Stimulated activated naive CD8-positive, alpha-beta T cell treated with anti-CD3 and anti-CD28 coated beads, Interleukin-15, amount 100 ng/mL, for 72 hours (primary cell): Measurements from ENCODE around the gene ERC2.

ENCODE experiments used
- ATAC-seq: fragments of 150-1000 bp; cut with Tn5 transposase; 2 replicates; pipeline ENCODE4 v1.10.0; 2021; ENCODE audit warnings: mild to moderate bottlenecking, moderate library complexity
- DNase-seq, 2 donors: peaks; one replicate each; pipeline ENCODE4 v3.0.0; 2021 to 2022
- H3K27ac Mint-ChIP-seq, 2 donors: one replicate each; pipeline ENCODE4 v1.8.0; 2022; ENCODE audit warnings: mild to moderate bottlenecking in 2 of 2, mixed read lengths in 2 of 2, moderate library complexity in 2 of 2
- H3K27me3 Mint-ChIP-seq: one replicate; pipeline ENCODE4 v1.8.0; 2022; ENCODE audit warnings: mixed read lengths
- H3K4me1 Mint-ChIP-seq: one replicate; pipeline ENCODE4 v1.8.0; 2022; ENCODE audit warnings: mild to moderate bottlenecking, mixed read lengths
- H3K4me3 Mint-ChIP-seq, 2 donors: one replicate each; pipeline ENCODE4 v1.8.0; 2022; ENCODE audit warnings: mild to moderate bottlenecking in 2 of 2, mixed read lengths in 2 of 2, moderate library complexity in 1 of 2
- H3K9me3 Mint-ChIP-seq, 2 donors: one replicate each; pipeline ENCODE4 v1.8.0; 2022; ENCODE audit warnings: mixed read lengths in 2 of 2

Gene ERC2

GRCh38 chr3:55647670-55648069, 820.6 kb downstream of the ERC2 start:
- H3K27ac Mint-ChIP-seq: no peak overlapping the region
- no peaks in the 10 kb centered on the region for H3K27me3 Mint-ChIP-seq
- H3K9me3 Mint-ChIP-seq: no peaks in the 10 kb centered on the region
- H3K4me1 Mint-ChIP-seq: no peaks in the 10 kb centered on the region
- H3K4me3 Mint-ChIP-seq: no peak overlapping the region
- DNase-seq: no peak
- ATAC-seq: no peak

- H3K9me3 Mint-ChIP-seq: no peaks in the 10 kb centered on the region
- DNase-seq (no peak), ATAC-seq (no peak)
- no peaks in the 10 kb centered on the region for H3K27me3 Mint-ChIP-seq
- no peak overlapping the region for H3K27ac Mint-ChIP-seq
- no peak overlapping the region for H3K4me3 Mint-ChIP-seq
- H3K4me1 Mint-ChIP-seq: no peaks in the 10 kb centered on the region
These were observed 821.2 kb downstream of the ERC2 start for GRCh38 chr3:55647063-55647462.

- Mint-ChIP-seq H3K27ac (no peak overlapping the region), H3K9me3 (no peaks in the 10 kb centered on the region), H3K4me3 (no peak overlapping the region), H3K27me3 (no peaks in the 10 kb centered on the region), H3K4me1 (no peaks in the 10 kb centered on the region)
- no peak for DNase-seq
- ATAC-seq: no peak
These were observed 822.1 kb downstream of the ERC2 start for GRCh38 chr3:55646121-55646520.

- no peaks in the 10 kb centered on the region for H3K4me1 Mint-ChIP-seq
- ATAC-seq (no peak), DNase-seq (no peak)
- no peak overlapping the region for H3K4me3 Mint-ChIP-seq
- H3K9me3 Mint-ChIP-seq: no peaks in the 10 kb centered on the region
- no peak overlapping the region for H3K27ac Mint-ChIP-seq
- no peaks in the 10 kb centered on the region for H3K27me3 Mint-ChIP-seq
These were observed 822.8 kb downstream of the ERC2 start for GRCh38 chr3:55645422-55645821.

GRCh38 chr3:55643283-55643682, 825.0 kb downstream of the ERC2 start:
- Mint-ChIP-seq H3K27ac (no peak overlapping the region), H3K9me3 (peaks cover 0 to under 1% of the 10 kb centered on the region in 2 donors), H3K4me3 (no peak overlapping the region), H3K27me3 (peaks cover 5% of the 10 kb centered on the region), H3K4me1 (peaks cover 15% of the 10 kb centered on the region)
- ATAC-seq (no peak), DNase-seq (no peak)

- no peak for ATAC-seq
- Mint-ChIP-seq H3K27me3 (peaks cover 5% of the 10 kb centered on the region), H3K4me3 (no peak overlapping the region), H3K27ac (no peak overlapping the region), H3K9me3 (peaks cover 0 to 6% of the 10 kb centered on the region in 2 donors), H3K4me1 (peaks cover 15% of the 10 kb centered on the region)
- DNase-seq: no peak
These were observed 826.3 kb downstream of the ERC2 start for GRCh38 chr3:55641964-55642363.

- no peak for DNase-seq
- peak; percentile 78 for ATAC-seq
- Mint-ChIP-seq H3K4me3 (peak overlapping the region; percentile 48), H3K4me1 (peaks cover 15% of the 10 kb centered on the region), H3K9me3 (peaks cover 0 to 6% of the 10 kb centered on the region in 2 donors), H3K27me3 (peaks cover 5% of the 10 kb centered on the region), H3K27ac (peak overlapping the region in 1 of 2 donors; percentile 54)
These were observed 828.1 kb downstream of the ERC2 start for GRCh38 chr3:55639896-55640765.

- Mint-ChIP-seq H3K27ac (no peak overlapping the region), H3K4me3 (peak overlapping the region; percentile 10 to 30), H3K27me3 (peaks cover 5% of the 10 kb centered on the region), H3K4me1 (peaks cover 15% of the 10 kb centered on the region), H3K9me3 (peaks cover 0 to 6% of the 10 kb centered on the region in 2 donors)
- ATAC-seq: no peak
- no peak for DNase-seq
These were observed 829.1 kb downstream of the ERC2 start for GRCh38 chr3:55639143-55639542.

- H3K9me3 Mint-ChIP-seq: peaks cover 0 to 6% of the 10 kb centered on the region in 2 donors
- ATAC-seq: no peak
- no peak overlapping the region for H3K4me3 Mint-ChIP-seq
- no peak overlapping the region for H3K27ac Mint-ChIP-seq
- H3K4me1 Mint-ChIP-seq: peaks cover 15% of the 10 kb centered on the region
- no peak for DNase-seq
- H3K27me3 Mint-ChIP-seq: peaks cover 5% of the 10 kb centered on the region
These were observed 830.2 kb downstream of the ERC2 start for GRCh38 chr3:55637906-55638638.

GRCh38 chr3:55636300-55637195, 831.7 kb downstream of the ERC2 start:
- Mint-ChIP-seq H3K4me1 (peaks cover 15% of the 10 kb centered on the region), H3K4me3 (no peak overlapping the region), H3K9me3 (peaks cover 0 to 6% of the 10 kb centered on the region in 2 donors), H3K27me3 (peaks cover 5% of the 10 kb centered on the region), H3K27ac (no peak overlapping the region)
- ATAC-seq: no peak
- DNase-seq: no peak

- Mint-ChIP-seq H3K27ac (no peak overlapping the region), H3K4me1 (peaks cover 4% of the 10 kb centered on the region), H3K4me3 (no peak overlapping the region), H3K9me3 (peaks cover 0 to 14% of the 10 kb centered on the region in 2 donors), H3K27me3 (peaks cover 5% of the 10 kb centered on the region)
- ATAC-seq (no peak), DNase-seq (no peak)
These were observed 833.9 kb downstream of the ERC2 start for GRCh38 chr3:55634345-55634744.

- H3K9me3 Mint-ChIP-seq: peaks cover 0 to 14% of the 10 kb centered on the region in 2 donors
- ATAC-seq (no peak), DNase-seq (no peak)
- no peaks in the 10 kb centered on the region for H3K4me1 Mint-ChIP-seq
- H3K27me3 Mint-ChIP-seq: no peaks in the 10 kb centered on the region
- H3K27ac Mint-ChIP-seq: no peak overlapping the region
- no peak overlapping the region for H3K4me3 Mint-ChIP-seq
These were observed 834.9 kb downstream of the ERC2 start for GRCh38 chr3:55633333-55633732.

GRCh38 chr3:55631766-55632331, 836.4 kb downstream of the ERC2 start:
- DNase-seq (no peak), ATAC-seq (peak; percentile 43)
- Mint-ChIP-seq H3K27ac (no peak overlapping the region), H3K9me3 (peaks cover 0 to 7% of the 10 kb centered on the region in 2 donors), H3K4me1 (no peaks in the 10 kb centered on the region), H3K27me3 (no peaks in the 10 kb centered on the region), H3K4me3 (no peak overlapping the region)

- peaks cover 0 to 7% of the 10 kb centered on the region in 2 donors for H3K9me3 Mint-ChIP-seq
- no peak overlapping the region for H3K4me3 Mint-ChIP-seq
- DNase-seq: no peak
- ATAC-seq: no peak
- no peaks in the 10 kb centered on the region for H3K4me1 Mint-ChIP-seq
- no peak overlapping the region for H3K27ac Mint-ChIP-seq
- H3K27me3 Mint-ChIP-seq: no peaks in the 10 kb centered on the region
These were observed 837.4 kb downstream of the ERC2 start for GRCh38 chr3:55630921-55631299.

GRCh38 chr3:55630280-55630920, 837.9 kb downstream of the ERC2 start:
- Mint-ChIP-seq H3K27ac (no peak overlapping the region), H3K4me1 (no peaks in the 10 kb centered on the region), H3K4me3 (no peak overlapping the region), H3K27me3 (no peaks in the 10 kb centered on the region), H3K9me3 (peaks cover 0 to 7% of the 10 kb centered on the region in 2 donors)
- ATAC-seq: no peak
- no peak for DNase-seq
